Fibroblast of lung (primary cell): ENCODE data around the gene EIF4E2.
A peak's percentile ranks its signal among the peaks of the same experiment; 100 is the strongest.

ENCODE experiments used
- CTCF ChIP-seq, 2 donors: IDR thresholded peaks in 1 of 2; conservative IDR thresholded peaks in 1 of 2; 1 replicate in 1 of 2; 2 replicates in 1 of 2; pipeline ENCODE4 v1.5.1; 2011 to 2012; ENCODE audit warnings: low read length in 2 of 2, control low read depth in 1 of 2, inconsistent platforms in 1 of 2, low read depth in 1 of 2, mild to moderate bottlenecking in 1 of 2
- EZH2 ChIP-seq: IDR thresholded peaks from 2 replicates; pipeline ENCODE4 v1.5.1; 2012; ENCODE audit warnings: low read length, control low read depth, mild to moderate bottlenecking; ENCODE audit errors: missing control alignments

GRCh38 chr2:232521959-232522622 is 28.4 kb upstream of the EIF4E2 start:
- TF ChIP-seq CTCF (conservative IDR thresholded peaks at IDR 0.05 in 1 of 2, IDR thresholded peaks at IDR 0.05 in 1 of 2; ENCODE audit: low read depth in 1 of 2, low read length in 2 of 2), result peak; percentile 13 to 58
- no peak for TF ChIP-seq EZH2
